ENCODE measurements around the gene PHF20. TPM values are rescaled to one million over a fixed set of nuclear protein-coding genes. Genes with fewer than 3 reads are reported as not detected.
"Not testable (repeated sequence)": the region's sequence is repeated elsewhere in the genome, so short reads cannot be mapped to it uniquely, and the experiment has no call there.

The PHF20 gene
- polyA plus RNA-seq, 1 donor (not counting 4 experiments of a cell fraction or from before 2014, with no cell fraction given) = 31.9 TPM

DNA sequence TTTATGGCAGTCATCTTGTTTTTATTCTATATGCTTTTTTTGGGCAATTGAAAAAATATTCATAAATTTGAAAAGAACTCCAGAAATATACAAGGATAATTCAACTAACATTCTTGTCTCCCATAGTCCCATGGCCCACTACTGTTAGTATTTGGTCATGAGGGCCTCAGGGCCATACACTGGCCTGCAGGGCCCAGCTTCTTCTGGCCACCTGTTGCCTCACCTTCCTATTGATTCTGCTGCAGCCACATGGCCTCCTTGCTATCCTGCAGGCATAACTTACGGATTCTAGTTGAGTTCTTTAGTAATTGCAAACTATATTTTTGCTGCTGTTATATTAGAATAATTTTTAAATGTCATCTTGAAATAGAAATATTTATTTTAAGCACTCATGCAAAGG is 109.9 kb downstream of the PHF20 start:
- Histone ChIP-seq H3K4me1 (ENCODE audit: control insufficient read depth, extremely low read depth, insufficient read depth, low read length) (peaks cover 44% of the 10 kb centered on the region), H3K9ac (ENCODE audit: control insufficient read depth, extremely low read depth, insufficient read depth, low read length) (no peak overlapping the region), H3K79me2 (ENCODE audit: control insufficient read depth, insufficient read depth, low read length) (peaks cover 13% of the 10 kb centered on the region), H3K9me3 (ENCODE audit: control insufficient read depth, low read depth, low read length) (no peaks in the 10 kb centered on the region), H3K27ac (ENCODE audit: control insufficient read depth, insufficient read depth, low read length) (peak overlapping the region; percentile 93), H4K20me1 (ENCODE audit: control insufficient read depth, extremely low read depth, insufficient read depth, low read length) (no peaks in the 10 kb centered on the region), H3K4me3 (ENCODE audit: control insufficient read depth in 2 of 3, extremely low read depth in 1 of 3, insufficient read depth in 2 of 3, low read depth in 1 of 3, low read length in 3 of 3) (no peak overlapping the region), H3K27me3 (ENCODE audit: control insufficient read depth, extremely low read depth, insufficient read depth, low read length) (no peaks in the 10 kb centered on the region), H3K4me2 (ENCODE audit: control insufficient read depth, extremely low read depth, insufficient read depth, low read depth, low read length) (no peak overlapping the region), H2AFZ (ENCODE audit: control insufficient read depth, low read length) (no peak overlapping the region), H3K36me3 (ENCODE audit: control insufficient read depth in 2 of 2, extremely low read depth in 1 of 2, insufficient read depth in 2 of 2, low read length in 2 of 2) (peaks cover 3 to 4% of the 10 kb centered on the region in 2 experiments), H3K9me1 (ENCODE audit: control insufficient read depth, extremely low read depth, insufficient read depth, low read length) (no peaks in the 10 kb centered on the region)
- dilution Hi-C loops (cut with MboI; ENCODE audit: extremely low pct_ligation_motif_present, low sequenced_read_pairs) = no loop called here
- no peak for TF ChIP-seq EZH2 (IDR thresholded peaks at IDR 0.05; ENCODE audit: low read length)
- TF ChIP-seq, protein P1, sequence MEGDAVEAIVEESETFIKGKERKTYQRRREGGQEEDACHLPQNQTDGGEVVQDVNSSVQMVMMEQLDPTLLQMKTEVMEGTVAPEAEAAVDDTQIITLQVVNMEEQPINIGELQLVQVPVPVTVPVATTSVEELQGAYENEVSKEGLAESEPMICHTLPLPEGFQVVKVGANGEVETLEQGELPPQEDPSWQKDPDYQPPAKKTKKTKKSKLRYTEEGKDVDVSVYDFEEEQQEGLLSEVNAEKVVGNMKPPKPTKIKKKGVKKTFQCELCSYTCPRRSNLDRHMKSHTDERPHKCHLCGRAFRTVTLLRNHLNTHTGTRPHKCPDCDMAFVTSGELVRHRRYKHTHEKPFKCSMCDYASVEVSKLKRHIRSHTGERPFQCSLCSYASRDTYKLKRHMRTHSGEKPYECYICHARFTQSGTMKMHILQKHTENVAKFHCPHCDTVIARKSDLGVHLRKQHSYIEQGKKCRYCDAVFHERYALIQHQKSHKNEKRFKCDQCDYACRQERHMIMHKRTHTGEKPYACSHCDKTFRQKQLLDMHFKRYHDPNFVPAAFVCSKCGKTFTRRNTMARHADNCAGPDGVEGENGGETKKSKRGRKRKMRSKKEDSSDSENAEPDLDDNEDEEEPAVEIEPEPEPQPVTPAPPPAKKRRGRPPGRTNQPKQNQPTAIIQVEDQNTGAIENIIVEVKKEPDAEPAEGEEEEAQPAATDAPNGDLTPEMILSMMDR (optimal IDR thresholded peaks at IDR 0.05 in 1 of 3, IDR thresholded peaks at IDR 0.05 in 1 of 3, conservative IDR thresholded peaks at IDR 0.05 in 1 of 3; ENCODE audit: extremely low read depth in 1 of 3, insufficient read depth in 2 of 3, low read length in 3 of 3) = no peak
- no peak for FAIRE-seq
- DNase-seq (ENCODE audit: low read depth, low spot score) = no peak

DNA sequence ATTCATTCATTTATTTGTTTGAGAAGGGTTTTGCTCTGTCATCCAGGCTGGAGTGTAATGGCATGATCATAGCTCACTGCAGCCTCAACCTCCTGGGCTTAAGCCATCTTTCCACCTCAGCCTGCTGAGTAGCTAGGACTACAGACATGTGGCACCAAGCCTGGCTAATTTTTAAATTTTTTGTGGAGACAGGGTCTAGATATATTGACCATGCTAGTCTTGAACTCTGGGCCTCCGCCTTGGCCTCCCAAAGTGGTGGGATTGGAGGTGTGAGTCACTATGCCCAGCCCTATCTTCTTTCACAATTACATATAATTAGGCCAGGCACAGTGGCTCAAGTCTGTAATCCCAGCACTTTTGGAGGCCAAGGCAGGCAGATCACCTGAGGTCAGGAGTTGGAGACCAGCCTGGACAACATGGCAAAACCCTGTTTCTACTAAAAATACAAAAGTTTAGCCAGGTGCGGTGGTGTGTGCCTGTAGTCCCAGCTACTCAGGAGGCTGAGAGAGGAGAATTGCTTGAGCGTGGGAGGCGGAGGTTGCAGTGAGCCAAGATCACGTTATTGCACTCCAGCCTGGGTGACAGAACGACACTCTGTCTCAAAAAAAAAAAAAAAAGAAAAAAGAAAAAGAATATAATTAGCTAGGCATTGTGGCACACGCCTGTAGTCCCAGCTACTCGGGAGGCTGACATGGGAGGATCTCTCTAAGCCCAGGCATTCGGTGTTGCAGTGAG is 110.8 kb downstream of the PHF20 start:
- dilution Hi-C loops (cut with MboI; ENCODE audit: extremely low pct_ligation_motif_present, low sequenced_read_pairs) = not testable (repeated sequence)
- H3K4me1 ChIP-seq (ENCODE audit: control insufficient read depth, extremely low read depth, insufficient read depth, low read length) = peaks cover 44% of the 10 kb centered on the region

More for the DNA sequence above, 110.8 kb downstream of the PHF20 start:
- not testable (repeated sequence) for H2AFZ ChIP-seq (ENCODE audit: control insufficient read depth, low read length); DNase-seq (ENCODE audit: low read depth, low spot score); H3K27me3 ChIP-seq (ENCODE audit: control insufficient read depth, extremely low read depth, insufficient read depth, low read length); H3K36me3 ChIP-seq (ENCODE audit: control insufficient read depth in 2 of 2, extremely low read depth in 1 of 2, insufficient read depth in 2 of 2, low read length in 2 of 2); H4K20me1 ChIP-seq (ENCODE audit: control insufficient read depth, extremely low read depth, insufficient read depth, low read length); H3K9me3 ChIP-seq (ENCODE audit: control insufficient read depth, low read depth, low read length); H3K9me1 ChIP-seq (ENCODE audit: control insufficient read depth, extremely low read depth, insufficient read depth, low read length); FAIRE-seq; H3K4me3 ChIP-seq (ENCODE audit: control insufficient read depth in 2 of 3, extremely low read depth in 1 of 3, insufficient read depth in 2 of 3, low read depth in 1 of 3, low read length in 3 of 3)
- peak overlapping the region; percentile 46 for H3K4me2 ChIP-seq (ENCODE audit: control insufficient read depth, extremely low read depth, insufficient read depth, low read depth, low read length)
- H3K9ac ChIP-seq (ENCODE audit: control insufficient read depth, extremely low read depth, insufficient read depth, low read length) = peak overlapping the region; percentile 81
- H3K79me2 ChIP-seq (ENCODE audit: control insufficient read depth, insufficient read depth, low read length) = peaks cover 15% of the 10 kb centered on the region
- peak overlapping the region; percentile 93 for H3K27ac ChIP-seq (ENCODE audit: control insufficient read depth, insufficient read depth, low read length)
